Caki2 (cell line): ENCODE data around the gene S1PR2. TPM values are rescaled to one million over a fixed set of nuclear protein-coding genes. Genes with fewer than 3 reads are reported as not detected.

Experiments used
- total RNA-seq: library from RNA; depleted of rRNA; stranded (reverse); fragments of >200 nt; shearing (Covaris generic); gene quantifications from 2 replicates; pipeline ENCODE4 v1.2.3, GENCODE V29; 2014; ENCODE audit warnings: low replicate concordance; rRNA removed

Gene S1PR2
- total RNA-seq, 1 experiment from 2014 or later: 2.5 TPM

Other genes starting within 250 kb of the S1PR2 start
- gene COL5A3, start 220.8 kb downstream of the S1PR2 start, total RNA-seq: not detected in 2 replicates
- gene RDH8, start 217.8 kb downstream of the S1PR2 start, total RNA-seq: not detected in 2 replicates
- 10.0 and 13.3 TPM in 2 replicates for gene SHFL, start 145.0 kb downstream of the S1PR2 start, total RNA-seq
- gene ANGPTL6, start 128.7 kb downstream of the S1PR2 start, total RNA-seq: 1.4 TPM in 1 of 2 replicates, not detected in the other
- gene PPAN, start 125.0 kb downstream of the S1PR2 start, total RNA-seq: 40.0 TPM in 2 replicates
- 1.8 and 2.8 TPM in 2 replicates for gene P2RY11, start 119.6 kb downstream of the S1PR2 start, total RNA-seq
- 190 and 194 TPM in 2 replicates for gene EIF3G, start 111.4 kb downstream of the S1PR2 start, total RNA-seq
- 25.4 and 39.0 TPM in 2 replicates for gene DNMT1, start 36.4 kb downstream of the S1PR2 start, total RNA-seq
- gene MRPL4, start 20.9 kb upstream of the S1PR2 start, total RNA-seq: 64.6 and 65.2 TPM in 2 replicates
- gene ICAM1, start 39.8 kb upstream of the S1PR2 start, total RNA-seq: 0.43 TPM in 1 of 2 replicates, not detected in the other
- not detected in 2 replicates for gene ICAM4, start 55.6 kb upstream of the S1PR2 start, total RNA-seq
- gene ICAM5, start 58.6 kb upstream of the S1PR2 start, total RNA-seq: 0.20 and 0.23 TPM in 2 replicates
- gene ZGLP1, start 78.5 kb upstream of the S1PR2 start, total RNA-seq: not detected in 2 replicates
- gene FDX2, start 84.7 kb upstream of the S1PR2 start, total RNA-seq: 12.9 and 27.9 TPM in 2 replicates
- 9.2 and 10.6 TPM in 2 replicates for gene RAVER1, start 102.2 kb upstream of the S1PR2 start, total RNA-seq
- gene ICAM3, start 108.3 kb upstream of the S1PR2 start, total RNA-seq: 10.1 and 12.2 TPM in 2 replicates
- gene TYK2, start 149.2 kb upstream of the S1PR2 start, total RNA-seq: 34.3 and 47.6 TPM in 2 replicates
- 120 and 175 TPM in 2 replicates for gene CDC37, start 172.2 kb upstream of the S1PR2 start, total RNA-seq
- gene PDE4A, start 189.2 kb upstream of the S1PR2 start, total RNA-seq: 0.20 and 3.6 TPM in 2 replicates